ENCODE measurements around the gene KCNK1. TPM values are rescaled to one million over a fixed set of nuclear protein-coding genes. Genes with fewer than 3 reads are reported as not detected.
A peak's percentile ranks its signal among the peaks of the same experiment; 100 is the strongest.

Gene KCNK1
- total RNA-seq, 1 experiment from 2014 or later, result 24.3 TPM

- BruUV-seq (replicated peaks), result no TSS peak
- no peak for DNase-seq (ENCODE audit: unreplicated experiment)
- intact Hi-C loops (cut with micrococcal nuclease), result no loop called here
These were observed 27.6 kb upstream of the KCNK1 start for GRCh38 chr1:233586301-233586700.

DNA sequence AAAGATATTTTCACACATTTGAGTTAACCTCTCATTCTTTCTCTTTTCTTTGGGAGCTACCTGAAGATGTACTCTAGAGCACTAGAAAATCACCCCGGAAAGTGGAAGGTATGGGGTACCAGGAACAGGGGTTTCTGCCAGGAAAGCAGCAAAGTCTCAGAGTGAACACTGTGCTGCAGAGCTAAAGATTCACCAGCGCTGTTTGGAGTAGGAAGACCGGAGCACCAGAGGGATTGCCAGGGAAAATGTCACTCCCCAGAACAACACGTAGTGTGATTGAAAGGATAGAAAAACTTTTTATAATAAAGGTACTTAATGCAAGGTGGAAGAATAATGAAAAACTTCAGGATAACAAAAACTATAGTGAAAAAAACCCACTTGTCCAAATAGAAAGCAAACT is 26.7 kb upstream of the KCNK1 start:
- Mint-ChIP-seq H3K36me3 (ENCODE audit: insufficient read depth, unreplicated experiment) (no peaks in the 10 kb centered on the region), H3K27ac (ENCODE audit: low read depth, unreplicated experiment) (no peak overlapping the region), H3K27me3 (ENCODE audit: insufficient read depth, unreplicated experiment) (no peaks in the 10 kb centered on the region), H3K4me3 (ENCODE audit: unreplicated experiment) (no peak overlapping the region), H3K4me1 (ENCODE audit: insufficient read depth, unreplicated experiment) (no peaks in the 10 kb centered on the region), H3K9me3 (ENCODE audit: unreplicated experiment) (no peaks in the 10 kb centered on the region)
- no peak for DNase-seq (ENCODE audit: unreplicated experiment)
- no TSS peak for BruUV-seq (replicated peaks)
- POLR2A ChIA-PET, result no interaction called here
- TF ChIP-seq, protein P1, sequence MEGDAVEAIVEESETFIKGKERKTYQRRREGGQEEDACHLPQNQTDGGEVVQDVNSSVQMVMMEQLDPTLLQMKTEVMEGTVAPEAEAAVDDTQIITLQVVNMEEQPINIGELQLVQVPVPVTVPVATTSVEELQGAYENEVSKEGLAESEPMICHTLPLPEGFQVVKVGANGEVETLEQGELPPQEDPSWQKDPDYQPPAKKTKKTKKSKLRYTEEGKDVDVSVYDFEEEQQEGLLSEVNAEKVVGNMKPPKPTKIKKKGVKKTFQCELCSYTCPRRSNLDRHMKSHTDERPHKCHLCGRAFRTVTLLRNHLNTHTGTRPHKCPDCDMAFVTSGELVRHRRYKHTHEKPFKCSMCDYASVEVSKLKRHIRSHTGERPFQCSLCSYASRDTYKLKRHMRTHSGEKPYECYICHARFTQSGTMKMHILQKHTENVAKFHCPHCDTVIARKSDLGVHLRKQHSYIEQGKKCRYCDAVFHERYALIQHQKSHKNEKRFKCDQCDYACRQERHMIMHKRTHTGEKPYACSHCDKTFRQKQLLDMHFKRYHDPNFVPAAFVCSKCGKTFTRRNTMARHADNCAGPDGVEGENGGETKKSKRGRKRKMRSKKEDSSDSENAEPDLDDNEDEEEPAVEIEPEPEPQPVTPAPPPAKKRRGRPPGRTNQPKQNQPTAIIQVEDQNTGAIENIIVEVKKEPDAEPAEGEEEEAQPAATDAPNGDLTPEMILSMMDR (IDR thresholded peaks at IDR 0.05; ENCODE audit: unreplicated experiment), result no peak
- intact Hi-C loops (cut with micrococcal nuclease), result no loop called here
- CTCF ChIA-PET, result interaction anchor here (0.6 kb wide), 1 partner anchor 94 kb away, joined by 3 read pairs; no protein-coding TSS in a partner anchor

More at GRCh38 chr1:233586301-233586700, 27.6 kb upstream of the KCNK1 start:
- CTCF ChIA-PET, result no interaction called here
- H3K4me1 Mint-ChIP-seq (ENCODE audit: insufficient read depth, unreplicated experiment), result no peaks in the 10 kb centered on the region
- no peaks in the 10 kb centered on the region for H3K27me3 Mint-ChIP-seq (ENCODE audit: insufficient read depth, unreplicated experiment)
- TF ChIP-seq, protein P1 (IDR thresholded peaks at IDR 0.05; ENCODE audit: unreplicated experiment), result no peak
- H3K4me3 Mint-ChIP-seq (ENCODE audit: unreplicated experiment), result no peak overlapping the region
- POLR2A ChIA-PET, result no interaction called here
- H3K36me3 Mint-ChIP-seq (ENCODE audit: insufficient read depth, unreplicated experiment), result no peaks in the 10 kb centered on the region
- H3K27ac Mint-ChIP-seq (ENCODE audit: low read depth, unreplicated experiment), result no peak overlapping the region
- no peaks in the 10 kb centered on the region for H3K9me3 Mint-ChIP-seq (ENCODE audit: unreplicated experiment)

DNA sequence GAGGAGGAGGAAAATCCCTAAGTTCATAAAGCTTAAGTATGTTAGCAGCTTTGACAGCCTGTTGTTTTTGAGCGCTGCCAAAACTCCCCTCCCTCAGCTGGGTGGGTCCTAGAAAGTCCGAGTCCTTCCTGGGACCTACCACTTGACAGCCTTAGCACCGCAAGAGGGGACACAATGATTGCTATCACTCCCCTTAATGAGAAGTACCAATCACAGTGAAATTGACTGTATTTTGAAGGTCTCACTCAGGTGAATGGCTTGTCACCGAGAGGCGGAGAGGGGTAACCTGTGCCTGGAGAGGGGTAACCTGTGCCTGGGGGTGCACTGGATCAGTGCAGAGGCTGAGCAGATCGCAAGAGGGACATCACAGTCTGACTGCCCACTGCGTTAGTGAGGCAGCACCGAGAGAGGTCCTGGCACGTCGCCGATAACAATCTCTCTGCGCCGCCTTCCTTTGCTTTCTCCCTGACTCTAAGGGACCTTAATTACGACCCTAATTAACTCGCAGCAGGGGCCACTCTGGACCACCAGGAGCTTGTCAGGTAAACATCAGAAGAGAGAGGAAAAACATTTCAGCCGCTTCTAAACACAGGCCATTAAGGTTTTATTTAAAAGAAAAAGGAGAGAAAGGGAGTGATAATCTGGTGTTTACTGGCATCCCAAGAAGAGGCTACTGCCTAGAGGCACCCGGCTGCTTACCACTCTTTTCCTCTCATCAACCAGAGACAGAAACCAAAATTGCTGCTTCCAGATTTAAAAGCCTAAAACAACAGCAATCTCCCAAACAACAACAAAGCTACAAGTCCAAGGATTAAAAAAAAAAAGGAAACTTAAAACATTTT is 25.7 kb upstream of the KCNK1 start:
- CTCF ChIA-PET, result interaction anchor here (0.7 kb wide), 1 partner anchor 22 kb away, joined by 5 read pairs; no protein-coding TSS in a partner anchor
- H3K9me3 Mint-ChIP-seq (ENCODE audit: unreplicated experiment), result no peaks in the 10 kb centered on the region
- H3K36me3 Mint-ChIP-seq (ENCODE audit: insufficient read depth, unreplicated experiment), result no peaks in the 10 kb centered on the region
- no peak for DNase-seq (ENCODE audit: unreplicated experiment)
- TF ChIP-seq, protein P1 (IDR thresholded peaks at IDR 0.05; ENCODE audit: unreplicated experiment), result no peak
- no peak overlapping the region for H3K27ac Mint-ChIP-seq (ENCODE audit: low read depth, unreplicated experiment)
- intact Hi-C loops (cut with micrococcal nuclease), result no loop called here
- no TSS peak for BruUV-seq (replicated peaks)
- no peak overlapping the region for H3K4me3 Mint-ChIP-seq (ENCODE audit: unreplicated experiment)
- no peaks in the 10 kb centered on the region for H3K27me3 Mint-ChIP-seq (ENCODE audit: insufficient read depth, unreplicated experiment)
- H3K4me1 Mint-ChIP-seq (ENCODE audit: insufficient read depth, unreplicated experiment), result no peaks in the 10 kb centered on the region
- POLR2A ChIA-PET, result interaction anchor here (0.5 to 0.7 kb wide), 2 partner anchors 149 to 620 kb away, joined by 4 to 5 read pairs; no protein-coding TSS in a partner anchor

GRCh38 chr1:233597489-233597901 is 16.4 kb upstream of the KCNK1 start:
- intact Hi-C loops (cut with micrococcal nuclease), result no loop called here
- CTCF ChIA-PET, result interaction anchor here (0.8 to 1.0 kb wide), 2 partner anchors 11 to 729 kb away, joined by 3 read pairs; no protein-coding TSS in a partner anchor
- no peaks in the 10 kb centered on the region for H3K9me3 Mint-ChIP-seq (ENCODE audit: unreplicated experiment)
- TF ChIP-seq, protein P1 (IDR thresholded peaks at IDR 0.05; ENCODE audit: unreplicated experiment), result no peak
- no TSS peak for BruUV-seq (replicated peaks)
- POLR2A ChIA-PET, result interaction anchor here (0.7 to 1.1 kb wide), 3 partner anchors 12 to 54 kb away, joined by 3 to 4 read pairs (median 3); no protein-coding TSS in a partner anchor
- H3K27ac Mint-ChIP-seq (ENCODE audit: low read depth, unreplicated experiment), result no peak overlapping the region
- H3K36me3 Mint-ChIP-seq (ENCODE audit: insufficient read depth, unreplicated experiment), result no peaks in the 10 kb centered on the region
- no peak overlapping the region for H3K4me3 Mint-ChIP-seq (ENCODE audit: unreplicated experiment)
- peaks cover 5% of the 10 kb centered on the region for H3K4me1 Mint-ChIP-seq (ENCODE audit: insufficient read depth, unreplicated experiment)
- peak; percentile 32 for DNase-seq (ENCODE audit: unreplicated experiment)
- peaks cover 19% of the 10 kb centered on the region for H3K27me3 Mint-ChIP-seq (ENCODE audit: insufficient read depth, unreplicated experiment)
